HG03571 (cell line): ENCODE results near the gene MARVELD2.
"Not testable (repeated sequence)": the region's sequence is repeated elsewhere in the genome, so short reads cannot be mapped to it uniquely, and the experiment has no call there.

Experiments
- ATAC-seq: cut with Tn5 transposase; IDR thresholded peaks from one replicate; pipeline ENCODE4 v1.9.1; 2021; ENCODE audit not compliant: unreplicated experiment

Gene MARVELD2

GRCh38 chr5:69414885-69415583 is at the start of gene MARVELD2:
Gene MARVELD2, plus strand, starts transcription at chr5:69415116. Its CDS starts 4,270 bp downstream, at chr5:69419386.
- peak; percentile 74 for ATAC-seq

GRCh38 chr5:69367697-69368279 is 47.1 kb upstream of the MARVELD2 start:
- ATAC-seq: no peak

- ATAC-seq: no peak
Measured at GRCh38 chr5:69368458-69369339, 46.2 kb upstream of the MARVELD2 start.

GRCh38 chr5:69369340-69370121 is 45.4 kb upstream of the MARVELD2 start, which contains the start of the genes AK6, RAD17 and TAF9:
Gene AK6, minus strand, starts transcription at chr5:69369520. Its CDS starts 30 bp downstream, at chr5:69369490.
Gene RAD17, plus strand, starts transcription at chr5:69369818. Its CDS starts 2,391 bp downstream, at chr5:69372209.
Gene TAF9, minus strand, starts transcription at chr5:69369520. Its CDS starts 3,783 bp downstream, at chr5:69365737.
- peak; percentile 86 for ATAC-seq

GRCh38 chr5:69370335-69370734 is 44.6 kb upstream of the MARVELD2 start:
- not testable (repeated sequence) for ATAC-seq

GRCh38 chr5:69372394-69372793 is 42.5 kb upstream of the MARVELD2 start:
- ATAC-seq: no peak

- peak; percentile 61 for ATAC-seq
Measured at GRCh38 chr5:69374911-69375446, 39.9 kb upstream of the MARVELD2 start.

- no peak for ATAC-seq
Measured at GRCh38 chr5:69378376-69378775, 36.5 kb upstream of the MARVELD2 start.

- no peak for ATAC-seq
Measured at GRCh38 chr5:69404659-69405330, 10.1 kb upstream of the MARVELD2 start.

- ATAC-seq: no peak
Measured at GRCh38 chr5:69415584-69415958, 655 bp downstream of the MARVELD2 start.

GRCh38 chr5:69416180-69416579 is 1.3 kb downstream of the MARVELD2 start:
- no peak for ATAC-seq

GRCh38 chr5:69416699-69417098 is 1.8 kb downstream of the MARVELD2 start:
- no peak for ATAC-seq

- no peak for ATAC-seq
Measured at GRCh38 chr5:69418554-69418953, 3.6 kb downstream of the MARVELD2 start.

GRCh38 chr5:69431424-69432303 is 16.7 kb downstream of the MARVELD2 start:
- no peak for ATAC-seq

- no peak for ATAC-seq
Measured at GRCh38 chr5:69432412-69433206, 17.7 kb downstream of the MARVELD2 start.

- not testable (repeated sequence) for ATAC-seq
Measured at GRCh38 chr5:69435276-69435884, 20.5 kb downstream of the MARVELD2 start.

GRCh38 chr5:69444127-69444754 is 29.3 kb downstream of the MARVELD2 start:
- ATAC-seq: no peak
